Measurements from ENCODE around the gene FHOD3. TPM values are rescaled to one million over a fixed set of nuclear protein-coding genes. Genes with fewer than 3 reads are reported as not detected.

FHOD3 gene
- total RNA-seq, 1 donor from 2014 or later: not detected

DNA sequence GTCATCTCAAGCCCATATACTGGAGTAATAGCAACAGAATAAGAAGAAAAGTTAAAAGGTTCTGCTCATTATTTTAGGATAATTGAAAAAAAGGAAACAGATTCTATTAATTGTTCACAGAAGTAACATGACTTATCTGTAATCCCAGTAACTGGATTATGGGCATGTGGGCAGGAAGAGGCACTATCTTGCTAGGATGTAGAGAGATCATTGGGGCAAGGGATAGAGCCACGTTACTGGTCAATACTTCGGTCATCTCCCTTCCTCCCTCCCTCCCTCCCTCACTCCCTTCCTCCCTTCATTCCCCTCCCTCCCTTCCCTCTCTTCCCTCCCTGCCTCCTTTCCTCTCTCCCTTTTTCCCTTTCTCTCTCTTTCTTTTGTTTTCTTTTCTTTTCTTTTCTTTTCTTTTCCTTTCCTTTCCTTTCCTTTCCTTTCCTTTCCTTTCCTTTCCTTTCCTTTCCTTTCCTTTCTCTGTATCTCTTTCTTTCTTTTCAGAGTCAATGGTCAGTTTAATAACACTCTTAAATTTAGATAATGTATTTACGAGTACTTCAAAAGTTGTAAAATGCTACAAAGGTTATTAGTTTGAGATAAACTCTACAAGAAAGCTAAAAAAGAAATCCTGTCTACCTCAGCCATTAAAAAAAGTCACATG is 82.8 kb downstream of the FHOD3 start:
- intact Hi-C loops (cut with micrococcal nuclease): no loop called here

GRCh38 chr18:36381075-36381474 is 83.6 kb downstream of the FHOD3 start:
- intact Hi-C loops (cut with micrococcal nuclease): no loop called here

- intact Hi-C loops (cut with micrococcal nuclease): no loop called here
These were observed 85.3 kb downstream of the FHOD3 start for GRCh38 chr18:36382854-36383253.

DNA sequence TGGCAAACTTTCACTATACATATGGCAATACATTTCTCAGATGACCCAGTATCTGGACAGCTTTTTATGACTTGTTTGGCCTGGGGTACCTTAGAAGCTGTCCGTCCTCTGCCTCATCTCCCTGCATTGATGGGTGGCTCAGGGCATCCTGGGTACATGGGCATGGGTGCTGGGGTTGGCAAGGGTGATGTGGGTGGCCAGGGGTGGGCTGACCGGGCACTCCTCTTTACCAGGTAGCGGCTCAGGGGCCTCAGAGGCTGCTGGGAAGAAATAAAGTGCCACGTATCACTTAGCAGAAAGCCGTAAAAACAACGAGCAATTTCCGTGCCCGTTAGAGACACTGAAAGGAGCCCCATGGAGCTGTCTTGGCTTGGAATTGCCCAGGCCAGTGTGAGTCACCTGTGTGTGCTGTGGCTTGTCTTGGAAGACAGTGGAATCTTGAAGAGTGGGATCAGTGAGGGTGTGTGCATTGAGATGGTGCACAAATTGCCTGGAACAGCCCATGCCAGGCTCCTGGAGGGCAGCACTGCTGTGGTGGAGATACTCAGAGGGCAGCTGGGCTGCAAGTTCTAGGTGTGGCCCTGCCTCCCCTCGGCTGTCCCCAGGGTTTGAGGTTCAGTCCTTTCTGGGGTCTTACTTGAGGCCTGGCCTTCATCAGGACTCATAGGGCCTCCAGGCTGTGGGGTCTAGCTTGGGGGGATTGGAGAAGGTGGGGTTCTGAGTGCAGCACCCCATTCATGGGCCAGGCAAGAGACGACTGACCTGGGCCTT is 88.8 kb downstream of the FHOD3 start:
- intact Hi-C loops (cut with micrococcal nuclease): no loop called here

DNA sequence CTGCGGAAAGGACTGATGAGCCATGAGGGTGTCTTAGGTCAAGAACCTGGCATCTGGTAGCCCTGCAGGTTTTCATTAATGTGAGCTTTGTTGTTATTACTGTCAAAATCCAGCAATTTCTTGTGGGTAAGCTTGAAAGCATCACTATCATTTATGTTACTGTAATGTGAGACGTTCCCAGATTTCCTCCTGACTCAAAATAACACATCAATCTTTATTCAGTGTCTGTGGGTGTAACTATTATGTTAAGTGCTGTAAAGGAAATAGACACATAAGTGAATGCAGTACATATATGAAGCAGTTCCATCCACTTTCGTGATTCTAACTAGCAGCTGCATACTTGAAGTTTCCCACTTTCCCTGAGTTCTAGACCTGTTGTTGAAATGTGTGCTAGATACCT is 89.8 kb downstream of the FHOD3 start:
- intact Hi-C loops (cut with micrococcal nuclease): no loop called here

- intact Hi-C loops (cut with micrococcal nuclease): no loop called here
These were observed 90.8 kb downstream of the FHOD3 start for GRCh38 chr18:36388310-36388709.

DNA sequence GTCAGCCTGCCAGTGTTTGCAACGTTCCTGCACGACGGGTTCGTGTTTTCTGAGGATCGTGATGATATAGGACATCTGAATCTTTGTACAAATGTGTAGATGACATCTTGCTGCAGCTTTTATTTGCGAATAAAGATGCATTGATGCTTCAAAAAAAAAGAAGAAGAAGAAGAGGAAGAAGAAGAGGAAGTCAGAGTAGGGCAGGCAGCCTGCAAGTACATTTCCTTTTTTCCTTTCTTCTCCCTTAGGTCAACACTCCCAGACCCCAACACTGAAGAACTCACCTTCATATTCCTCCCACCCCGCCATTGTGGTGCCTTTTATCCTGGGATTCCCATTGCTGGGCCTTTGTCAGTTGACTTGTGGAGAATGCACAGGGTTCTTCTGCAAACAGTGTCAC is 91.5 kb downstream of the FHOD3 start:
- intact Hi-C loops (cut with micrococcal nuclease): no loop called here

DNA sequence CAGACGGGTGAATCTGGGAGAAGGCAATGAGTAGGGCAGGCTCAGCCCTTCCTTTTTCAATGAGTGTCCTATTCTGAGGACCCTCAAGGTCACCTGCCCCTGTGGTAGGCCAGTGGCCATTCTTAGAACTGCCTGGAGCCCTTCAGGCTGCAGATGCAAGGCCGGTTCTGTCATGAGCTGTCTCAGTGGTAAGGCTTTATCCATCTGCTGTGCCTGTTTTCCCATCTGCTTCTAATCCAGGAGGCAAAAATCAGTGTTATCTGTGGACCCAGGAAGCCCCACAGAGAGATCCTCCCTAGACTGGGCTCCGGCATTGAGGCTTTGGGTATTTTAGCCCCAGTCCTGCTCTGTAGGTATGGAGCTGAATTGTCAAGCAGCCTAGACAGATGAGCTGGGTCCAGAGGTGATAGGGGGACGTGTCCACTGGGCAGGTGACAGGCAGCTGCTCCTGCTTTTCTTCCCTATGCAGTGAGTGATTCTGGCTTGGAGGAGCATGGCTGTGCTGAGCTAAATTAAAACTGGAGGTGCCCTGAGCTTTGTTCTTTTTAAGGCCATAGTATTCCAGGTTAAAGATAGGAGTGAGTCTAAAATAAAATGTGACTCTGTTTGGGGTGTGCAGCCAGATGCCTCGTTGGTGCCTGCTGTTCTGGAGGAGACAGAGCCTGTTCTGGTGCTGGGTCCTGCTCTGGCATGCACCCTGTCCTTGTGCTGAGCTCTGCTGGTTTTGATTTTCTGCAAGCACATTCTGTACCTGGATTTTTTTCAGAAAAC is 92.5 kb downstream of the FHOD3 start:
- intact Hi-C loops (cut with micrococcal nuclease): no loop called here

DNA sequence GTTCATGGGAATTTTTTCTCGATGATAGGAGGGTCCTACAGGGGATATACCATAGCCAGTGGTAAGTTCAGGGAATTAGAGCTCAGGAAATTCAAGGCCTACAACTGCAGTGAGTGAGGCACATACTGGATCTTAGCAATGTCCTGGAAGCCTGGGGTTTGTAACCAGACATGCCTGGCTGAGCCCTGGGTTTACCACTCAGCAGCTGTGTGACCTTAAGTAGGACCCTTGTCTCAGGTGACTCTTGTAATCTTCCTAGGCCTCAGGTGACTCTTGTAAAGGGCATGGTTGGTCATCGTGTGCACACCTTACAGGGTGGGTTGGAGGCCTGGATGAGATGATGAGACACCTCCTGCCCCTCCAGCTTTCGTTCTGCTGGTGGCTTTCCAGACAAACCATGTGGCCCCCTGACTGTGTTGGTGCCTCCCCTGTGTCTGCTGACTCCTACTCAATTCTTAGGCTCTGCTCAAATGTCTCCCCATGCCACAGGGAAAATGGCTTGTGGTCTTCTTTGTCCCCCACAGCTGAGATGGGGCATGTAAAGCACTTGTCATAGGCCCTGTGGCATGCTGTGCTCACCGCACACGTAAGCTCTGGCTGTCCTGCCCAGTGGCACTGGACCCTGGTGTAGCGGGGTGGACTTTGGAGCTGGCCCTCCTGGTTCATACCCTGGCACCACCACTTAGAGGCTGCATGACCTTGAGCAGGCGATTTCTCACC is 94.1 kb downstream of the FHOD3 start:
- intact Hi-C loops (cut with micrococcal nuclease): no loop called here

DNA sequence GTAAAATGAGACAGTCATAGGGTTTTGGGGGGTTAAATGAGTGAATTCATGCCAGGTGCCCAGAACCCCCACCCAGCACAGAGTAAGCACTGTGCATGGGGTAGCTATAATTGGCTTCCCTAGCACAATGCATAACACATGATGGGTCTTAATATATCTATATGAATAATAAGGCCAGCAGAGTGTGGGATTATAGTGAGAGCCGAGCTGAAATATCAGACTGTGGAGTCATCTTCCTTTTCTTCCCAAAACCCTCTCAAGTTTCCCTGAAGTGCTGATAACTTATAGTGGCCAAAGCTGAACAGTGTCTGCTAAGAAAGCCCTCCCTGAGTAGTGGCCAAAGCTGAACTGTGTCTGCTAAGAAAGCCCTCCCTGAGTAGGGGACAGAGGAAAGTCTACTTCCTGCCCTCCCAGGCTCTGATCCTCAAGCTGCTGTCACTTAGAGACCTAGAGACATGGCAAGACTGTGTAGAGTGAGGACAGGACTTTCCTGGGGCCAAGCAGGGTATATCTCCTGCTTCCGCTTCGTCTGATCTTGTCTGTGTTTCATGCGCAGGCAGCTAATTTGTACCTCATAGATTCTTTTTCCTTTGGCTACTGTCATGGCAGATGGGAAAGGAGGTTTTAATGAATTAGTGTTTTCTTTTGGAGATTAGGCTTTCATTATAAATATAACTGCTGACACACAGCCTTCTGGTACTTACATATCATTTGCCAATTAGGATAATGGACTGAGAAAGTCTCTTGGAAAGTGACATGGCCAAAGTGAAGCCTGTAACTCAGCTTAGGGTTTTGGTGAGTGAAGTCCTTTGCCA is 94.9 kb downstream of the FHOD3 start:
- intact Hi-C loops (cut with micrococcal nuclease): no loop called here

- intact Hi-C loops (cut with micrococcal nuclease): no loop called here
These were observed 95.4 kb downstream of the FHOD3 start for GRCh38 chr18:36392979-36393287.

- intact Hi-C loops (cut with micrococcal nuclease): no loop called here
These were observed 97.0 kb downstream of the FHOD3 start for GRCh38 chr18:36394486-36394885.

- intact Hi-C loops (cut with micrococcal nuclease): no loop called here
These were observed 98.7 kb downstream of the FHOD3 start for GRCh38 chr18:36396190-36396589.

DNA sequence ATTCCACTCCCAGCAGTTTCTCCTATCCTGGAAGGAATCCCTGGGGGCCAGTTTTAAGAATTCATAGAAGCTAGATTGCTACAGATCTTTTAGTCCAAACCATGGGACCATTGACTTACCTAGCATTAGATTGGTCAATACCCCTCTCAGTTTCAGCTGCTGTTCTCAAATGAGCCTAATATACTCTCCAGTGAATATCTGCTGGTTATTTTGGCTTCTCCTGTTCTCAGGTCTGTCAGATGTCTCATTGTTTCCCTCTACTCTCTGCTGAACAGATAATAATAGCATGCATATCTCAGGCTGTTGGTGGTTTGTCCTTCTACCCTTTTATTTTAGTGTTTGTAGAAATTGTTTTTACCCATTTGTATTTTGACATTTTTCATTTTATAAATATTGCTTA is 99.5 kb downstream of the FHOD3 start:
- intact Hi-C loops (cut with micrococcal nuclease): no loop called here

GRCh38 chr18:36398419-36398818 is 100.9 kb downstream of the FHOD3 start:
- intact Hi-C loops (cut with micrococcal nuclease): no loop called here

- intact Hi-C loops (cut with micrococcal nuclease): no loop called here
These were observed 101.5 kb downstream of the FHOD3 start for GRCh38 chr18:36399055-36399454.

DNA sequence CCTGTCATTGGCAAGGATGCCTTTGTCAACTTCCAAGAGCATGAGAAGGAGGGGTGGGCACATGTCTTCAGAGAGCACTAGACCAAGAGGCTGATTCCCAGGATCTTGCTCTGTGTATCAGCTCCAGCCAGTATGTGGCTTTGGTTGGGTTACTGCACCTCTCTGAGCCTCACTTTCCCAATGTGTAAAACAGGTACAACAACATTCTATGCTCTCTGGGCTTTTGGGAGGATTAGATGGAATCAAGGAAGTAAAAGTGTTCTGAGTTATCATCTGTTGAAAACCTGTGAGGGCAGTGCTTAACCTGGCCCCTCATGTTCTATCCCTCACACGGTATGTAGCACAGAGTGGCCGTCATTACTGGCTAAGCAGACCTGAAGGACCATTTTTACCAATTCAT is 103.9 kb downstream of the FHOD3 start:
- intact Hi-C loops (cut with micrococcal nuclease): no loop called here

DNA sequence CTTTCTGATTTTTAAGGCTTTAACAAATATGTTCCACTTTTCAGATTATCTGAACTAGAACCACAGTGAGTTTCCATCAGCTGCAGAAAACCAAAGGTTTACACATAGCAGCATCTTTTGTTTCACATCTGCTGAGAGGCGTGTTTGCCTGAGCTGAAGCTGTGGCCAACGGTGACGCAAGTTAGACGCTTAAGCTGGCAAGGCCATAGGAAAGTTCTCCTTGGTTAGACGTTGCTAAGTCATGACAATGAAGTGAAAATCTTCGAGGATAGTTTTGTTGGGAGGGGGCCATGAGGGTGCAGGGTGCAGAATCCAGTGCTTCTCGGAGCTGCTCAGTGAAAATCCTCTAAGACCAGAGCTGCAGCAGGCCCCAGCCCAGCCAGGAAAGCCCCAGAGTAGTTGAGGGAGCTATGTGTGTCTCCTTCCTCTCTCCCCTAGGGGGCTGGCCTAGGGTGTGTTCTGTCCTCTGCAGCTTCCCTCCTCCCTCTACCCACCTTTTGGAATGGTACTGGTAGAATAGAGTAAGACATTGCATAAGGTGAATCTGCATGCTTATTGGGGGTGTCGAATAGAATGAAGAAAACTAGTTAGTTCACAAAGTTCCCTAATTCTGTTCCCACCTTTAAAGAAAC is 105.4 kb downstream of the FHOD3 start:
- intact Hi-C loops (cut with micrococcal nuclease): no loop called here

GRCh38 chr18:36403896-36404820 is 106.6 kb downstream of the FHOD3 start:
- intact Hi-C loops (cut with micrococcal nuclease): no loop called here

Measured in T-helper 2 cell treated with Interferon-gamma antibody and Interleukin-4, amounts not matched to agents 100 ng/mL and 5 ng/mL, for 36 hours (primary cell).